Natural killer cell (primary cell): ENCODE measurements around the gene GNLY. TPM values are rescaled to one million over a fixed set of nuclear protein-coding genes. Genes with fewer than 3 reads are reported as not detected.

Experiments used
- ATAC-seq, 3 donors: fragments of 150-1000 bp in 2 of 3; fragments of 200-7000 bp in 1 of 3; cut with Tn5 transposase; 1 replicate in 1 of 3; 2 replicates in 2 of 3; pipeline ENCODE4 v1.10.0; 2021; ENCODE audit warnings: mild to moderate bottlenecking in 2 of 3, moderate library complexity in 2 of 3
- DNase-seq, 2 donors: peaks; one replicate each; pipeline versions ENCODE4 v3.0.0 to v3.0.0-alpha.2; 2013 to 2021; ENCODE audit warnings: mixed read lengths in 1 of 2
- H3K27ac ChIP-seq: one replicate; pipeline ENCODE4 v1.5.1; 2013; ENCODE audit warnings: mild to moderate bottlenecking, low read length
- H3K27me3 ChIP-seq: one replicate; pipeline ENCODE4 v1.6.1; 2013; ENCODE audit warnings: low read length; ENCODE audit not compliant: control insufficient read depth, insufficient read depth
- H3K36me3 ChIP-seq: one replicate; pipeline ENCODE4 v1.6.1; 2013; ENCODE audit warnings: low read length; ENCODE audit not compliant: control insufficient read depth, insufficient read depth
- H3K4me1 ChIP-seq: one replicate; pipeline ENCODE4 v1.6.1; 2013; ENCODE audit warnings: low read length; ENCODE audit not compliant: control insufficient read depth, insufficient read depth
- H3K4me3 ChIP-seq: one replicate; pipeline ENCODE4 v1.5.1; 2013; ENCODE audit warnings: low read length
- H3K9me3 ChIP-seq: one replicate; pipeline ENCODE4 v1.6.1; 2013; ENCODE audit warnings: low read length; ENCODE audit not compliant: control insufficient read depth, insufficient read depth
- H3K27ac Mint-ChIP-seq, 2 donors: one replicate each; pipeline ENCODE4 v1.8.0; 2022; ENCODE audit warnings: mild to moderate bottlenecking in 2 of 2, mixed read lengths in 2 of 2, moderate library complexity in 1 of 2
- H3K27me3 Mint-ChIP-seq, 2 donors: one replicate each; pipeline ENCODE4 v1.8.0; 2022; ENCODE audit warnings: low read depth in 2 of 2, mixed read lengths in 2 of 2
- H3K36me3 Mint-ChIP-seq: one replicate; pipeline ENCODE4 v1.8.0; 2022; ENCODE audit warnings: mixed read lengths
- H3K4me1 Mint-ChIP-seq, 2 donors: one replicate each; pipeline ENCODE4 v1.8.0; 2022; ENCODE audit warnings: mixed read lengths in 2 of 2
- H3K4me3 Mint-ChIP-seq: one replicate; pipeline ENCODE4 v1.8.0; 2022; ENCODE audit warnings: mild to moderate bottlenecking, moderate library complexity, mixed read lengths
- H3K9me3 Mint-ChIP-seq, 2 donors: one replicate each; pipeline ENCODE4 v1.8.0; 2022; ENCODE audit warnings: mixed read lengths in 2 of 2
- CTCF ChIP-seq: fragments of 200-600 bp; IDR thresholded peaks from one replicate; pipeline ENCODE4 v1.8.0; 2022; ENCODE audit warnings: antibody characterized with exemption
- WGBS: methylation state at CpG from one replicate; pipeline ENCODE4 v1.1.7; 2013; ENCODE audit warnings: missing lambda C conversion rate; ENCODE audit not compliant: insufficient coverage; 5-methylcytosine and 5-hydroxymethylcytosine counted together
- intact Hi-C: fragments of 100-400 bp; cut with micrococcal nuclease; formaldehyde crosslinking; loops from one replicate; pipeline ENCODE4 v1.14.2; 2022
- total RNA-seq, 4 donors: library from RNA; stranded (reverse); fragments of 120-200 nt in 1 of 4; gene quantifications; one replicate each; pipeline versions ENCODE4 v1.2.3 to v1.2.4, GENCODE V29; 2013 to 2022

GNLY gene
- total RNA-seq, 3 donors from 2014 or later (not counting 1 experiment from before 2014, with no cell fraction given) = 4,938 to 8,199 (median 6,542) TPM

GRCh38 chr2:85709401-85709811 lies 15.2 kb downstream of the GNLY start:
- intact Hi-C loops = loop anchor here (5.0 kb wide), 1 partner anchor 373 kb away; no protein-coding TSS in a partner anchor
- H3K36me3 Mint-ChIP-seq = no peaks in the 10 kb centered on the region
- Histone ChIP-seq H3K4me1 (peaks cover 48% of the 10 kb centered on the region), H3K27ac (no peak overlapping the region), H3K36me3 (no peaks in the 10 kb centered on the region), H3K4me3 (no peak overlapping the region), H3K27me3 (no peaks in the 10 kb centered on the region), H3K9me3 (no peaks in the 10 kb centered on the region)
- ATAC-seq (no peak), DNase-seq (no peak)
- 56% methylated on average over 4 of the region's 4 CpGs for WGBS
- H3K4me3 Mint-ChIP-seq = no peak overlapping the region
- TF ChIP-seq CTCF = no peak
- peaks cover 30 to 37% of the 10 kb centered on the region in 2 donors for H3K4me1 Mint-ChIP-seq
- H3K27ac Mint-ChIP-seq = no peak overlapping the region
- no peaks in the 10 kb centered on the region for H3K27me3 Mint-ChIP-seq
- H3K9me3 Mint-ChIP-seq = no peaks in the 10 kb centered on the region

- ATAC-seq (no peak), DNase-seq (no peak)
- Histone ChIP-seq H3K27me3 (no peaks in the 10 kb centered on the region), H3K9me3 (no peaks in the 10 kb centered on the region), H3K27ac (peak overlapping the region; percentile 20), H3K36me3 (no peaks in the 10 kb centered on the region), H3K4me3 (no peak overlapping the region), H3K4me1 (peaks cover 34% of the 10 kb centered on the region)
- no peak for TF ChIP-seq CTCF
- no peaks in the 10 kb centered on the region for H3K9me3 Mint-ChIP-seq
- H3K27ac Mint-ChIP-seq = peak overlapping the region in 1 of 2 donors; percentile 29
- H3K4me1 Mint-ChIP-seq = peaks cover 15 to 22% of the 10 kb centered on the region in 2 donors
- intact Hi-C loops = no loop called here
- H3K4me3 Mint-ChIP-seq = no peak overlapping the region
- no peaks in the 10 kb centered on the region for H3K36me3 Mint-ChIP-seq
- WGBS = 81% methylated on average over 19 of the region's 19 CpGs
- H3K27me3 Mint-ChIP-seq = no peaks in the 10 kb centered on the region
Observed at GRCh38 chr2:85710687-85711577, 16.8 kb downstream of the GNLY start.

- H3K36me3 ChIP-seq = no peaks in the 10 kb centered on the region
- Mint-ChIP-seq H3K4me1 (peaks cover 8 to 15% of the 10 kb centered on the region in 2 donors), H3K27ac (peak overlapping the region in 1 of 2 donors; percentile 29), H3K9me3 (no peaks in the 10 kb centered on the region), H3K36me3 (no peaks in the 10 kb centered on the region), H3K27me3 (no peaks in the 10 kb centered on the region), H3K4me3 (no peak overlapping the region)
- ATAC-seq (no peak), DNase-seq (no peak)
- no peak for TF ChIP-seq CTCF
- intact Hi-C loops = no loop called here
- H3K4me1 ChIP-seq = peaks cover 27% of the 10 kb centered on the region
- no peaks in the 10 kb centered on the region for H3K9me3 ChIP-seq
- H3K27ac ChIP-seq = no peak overlapping the region
- no peaks in the 10 kb centered on the region for H3K27me3 ChIP-seq
- H3K4me3 ChIP-seq = no peak overlapping the region
- WGBS = 94% methylated on average over 8 of the region's 8 CpGs
Observed at GRCh38 chr2:85711578-85712060, 17.5 kb downstream of the GNLY start.
